IMR-90 (cell line): ENCODE data around the gene EYS.

Experiments
- BHLHE40 ChIP-seq: fragments of 150-350 bp; IDR thresholded peaks from 2 replicates; pipeline ENCODE4 v1.6.1; 2016; ENCODE audit warnings: mild to moderate bottlenecking, low read depth, low read length
- FOS ChIP-seq: fragments of 150-350 bp; IDR thresholded peaks from 2 replicates; pipeline ENCODE4 v1.6.1; 2016; ENCODE audit warnings: low read depth, low read length
- MAFK ChIP-seq: IDR thresholded peaks from 2 replicates; pipeline ENCODE4 v1.6.1; 2012; ENCODE audit warnings: low read depth, low read length, improper control_type of control experiment
- MAZ ChIP-seq: IDR thresholded peaks from 2 replicates; pipeline ENCODE4 v1.6.1; 2012; ENCODE audit warnings: low read depth, mild to moderate bottlenecking, low read length, improper control_type of control experiment, moderate library complexity, borderline replicate concordance
- MXI1 ChIP-seq: IDR thresholded peaks from 2 replicates; pipeline ENCODE4 v1.6.1; 2012; ENCODE audit warnings: low read depth, mild to moderate bottlenecking, low read length, moderate library complexity, borderline replicate concordance
- NFE2L2 ChIP-seq: fragments of 150-350 bp; IDR thresholded peaks from 2 replicates; pipeline ENCODE4 v1.6.1; 2016; ENCODE audit warnings: low read depth, mild to moderate bottlenecking, low read length
- POLR2A ChIP-seq: IDR thresholded peaks from 2 replicates; pipeline ENCODE4 v1.6.1; 2012; ENCODE audit warnings: mild to moderate bottlenecking, low read depth, low read length
- RAD21 ChIP-seq: IDR thresholded peaks from 2 replicates; pipeline ENCODE4 v1.6.1; 2012; ENCODE audit warnings: low read length, improper control_type of control experiment
- RCOR1 ChIP-seq: IDR thresholded peaks from 2 replicates; pipeline ENCODE4 v1.6.1; 2012; ENCODE audit warnings: mild to moderate bottlenecking, low read length, improper control_type of control experiment; ENCODE audit not compliant: insufficient replicate concordance
- RFX5 ChIP-seq: IDR thresholded peaks from 2 replicates; pipeline ENCODE4 v1.8.0; 2012; ENCODE audit warnings: low read depth, mild to moderate bottlenecking, low read length, moderate library complexity
- SMC3 ChIP-seq: fragments of 150-350 bp; IDR thresholded peaks from 2 replicates; pipeline ENCODE4 v1.6.1; 2016; ENCODE audit warnings: low read depth, mild to moderate bottlenecking, antibody characterized with exemption, low read length, moderate library complexity
- TF ChIP-seq, protein P1 (sequence below): fragments of 150-350 bp; IDR thresholded peaks from 2 replicates; pipeline ENCODE4 v1.6.1; 2017; ENCODE audit warnings: mild to moderate bottlenecking, antibody characterized with exemption, low read length, low read depth
- TF ChIP-seq, protein P2 (sequence below): conservative IDR thresholded peaks from 2 replicates; pipeline ENCODE4 v1.5.1; 2012; ENCODE audit warnings: mild to moderate bottlenecking, low read depth, low read length, improper control_type of control experiment
- TF ChIP-seq, protein P3 (sequence below): fragments of 150-350 bp; IDR thresholded peaks from 2 replicates; pipeline ENCODE4 v1.6.1; 2016; ENCODE audit warnings: low read depth, mild to moderate bottlenecking, low read length, moderate library complexity, borderline replicate concordance

DNA sequence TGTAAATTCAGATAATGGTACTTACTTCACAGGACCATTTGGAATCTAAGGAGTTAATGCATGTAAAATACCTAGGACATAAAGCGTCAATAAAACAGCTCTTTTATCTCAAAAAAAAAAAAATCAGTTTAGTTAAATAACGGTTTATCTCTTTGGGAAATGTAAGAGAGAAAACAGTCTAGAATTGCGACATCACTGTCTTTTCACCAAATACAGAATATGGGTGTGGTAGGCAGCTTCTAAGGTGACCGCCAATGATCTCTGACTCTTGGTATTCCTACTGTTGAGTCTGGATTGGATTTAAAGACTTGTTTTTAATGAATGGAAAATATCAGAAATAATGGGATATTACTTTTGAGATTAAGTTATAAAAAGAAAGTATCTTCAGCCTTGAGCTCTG lies 111.5 kb downstream of the EYS start:
- TF ChIP-seq, protein P1, sequence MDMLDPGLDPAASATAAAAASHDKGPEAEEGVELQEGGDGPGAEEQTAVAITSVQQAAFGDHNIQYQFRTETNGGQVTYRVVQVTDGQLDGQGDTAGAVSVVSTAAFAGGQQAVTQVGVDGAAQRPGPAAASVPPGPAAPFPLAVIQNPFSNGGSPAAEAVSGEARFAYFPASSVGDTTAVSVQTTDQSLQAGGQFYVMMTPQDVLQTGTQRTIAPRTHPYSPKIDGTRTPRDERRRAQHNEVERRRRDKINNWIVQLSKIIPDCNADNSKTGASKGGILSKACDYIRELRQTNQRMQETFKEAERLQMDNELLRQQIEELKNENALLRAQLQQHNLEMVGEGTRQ, result no peak
- TF ChIP-seq, protein P2, sequence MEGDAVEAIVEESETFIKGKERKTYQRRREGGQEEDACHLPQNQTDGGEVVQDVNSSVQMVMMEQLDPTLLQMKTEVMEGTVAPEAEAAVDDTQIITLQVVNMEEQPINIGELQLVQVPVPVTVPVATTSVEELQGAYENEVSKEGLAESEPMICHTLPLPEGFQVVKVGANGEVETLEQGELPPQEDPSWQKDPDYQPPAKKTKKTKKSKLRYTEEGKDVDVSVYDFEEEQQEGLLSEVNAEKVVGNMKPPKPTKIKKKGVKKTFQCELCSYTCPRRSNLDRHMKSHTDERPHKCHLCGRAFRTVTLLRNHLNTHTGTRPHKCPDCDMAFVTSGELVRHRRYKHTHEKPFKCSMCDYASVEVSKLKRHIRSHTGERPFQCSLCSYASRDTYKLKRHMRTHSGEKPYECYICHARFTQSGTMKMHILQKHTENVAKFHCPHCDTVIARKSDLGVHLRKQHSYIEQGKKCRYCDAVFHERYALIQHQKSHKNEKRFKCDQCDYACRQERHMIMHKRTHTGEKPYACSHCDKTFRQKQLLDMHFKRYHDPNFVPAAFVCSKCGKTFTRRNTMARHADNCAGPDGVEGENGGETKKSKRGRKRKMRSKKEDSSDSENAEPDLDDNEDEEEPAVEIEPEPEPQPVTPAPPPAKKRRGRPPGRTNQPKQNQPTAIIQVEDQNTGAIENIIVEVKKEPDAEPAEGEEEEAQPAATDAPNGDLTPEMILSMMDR, result no peak
- TF ChIP-seq POLR2A (no peak), FOS (no peak), SMC3 (no peak), MXI1 (no peak), BHLHE40 (no peak), RFX5 (no peak), RCOR1 (no peak), NFE2L2 (no peak), MAFK (no peak), MAZ (no peak), RAD21 (no peak)
- TF ChIP-seq, protein P3, sequence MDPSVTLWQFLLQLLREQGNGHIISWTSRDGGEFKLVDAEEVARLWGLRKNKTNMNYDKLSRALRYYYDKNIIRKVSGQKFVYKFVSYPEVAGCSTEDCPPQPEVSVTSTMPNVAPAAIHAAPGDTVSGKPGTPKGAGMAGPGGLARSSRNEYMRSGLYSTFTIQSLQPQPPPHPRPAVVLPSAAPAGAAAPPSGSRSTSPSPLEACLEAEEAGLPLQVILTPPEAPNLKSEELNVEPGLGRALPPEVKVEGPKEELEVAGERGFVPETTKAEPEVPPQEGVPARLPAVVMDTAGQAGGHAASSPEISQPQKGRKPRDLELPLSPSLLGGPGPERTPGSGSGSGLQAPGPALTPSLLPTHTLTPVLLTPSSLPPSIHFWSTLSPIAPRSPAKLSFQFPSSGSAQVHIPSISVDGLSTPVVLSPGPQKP, result no peak
